Testis (tissue), 2 donors: ENCODE data around the gene EEIG1.

Experiments
- POLR2A ChIP-seq: fragments of 450-650 bp; IDR thresholded peaks from one replicate; pipeline ENCODE4 v1.6.1; 2017; ENCODE audit warnings: antibody characterized with exemption, mild to moderate bottlenecking, moderate library complexity
- TF ChIP-seq, protein P1 (sequence below), 3 experiments: fragments of 450-650 bp in 2 of 3; fragments of 200-600 bp in 1 of 3; sonication (generic) in 1 of 3; IDR thresholded peaks; one replicate each; pipeline ENCODE4 v1.5.1; 2016 to 2019; ENCODE audit warnings: antibody characterized with exemption in 3 of 3, mild to moderate bottlenecking in 2 of 3, moderate library complexity in 1 of 3

GRCh38 chr9:127987103-127987614 lies 6.4 kb upstream of the EEIG1 start:
- no peak for TF ChIP-seq POLR2A
- TF ChIP-seq, protein P1, sequence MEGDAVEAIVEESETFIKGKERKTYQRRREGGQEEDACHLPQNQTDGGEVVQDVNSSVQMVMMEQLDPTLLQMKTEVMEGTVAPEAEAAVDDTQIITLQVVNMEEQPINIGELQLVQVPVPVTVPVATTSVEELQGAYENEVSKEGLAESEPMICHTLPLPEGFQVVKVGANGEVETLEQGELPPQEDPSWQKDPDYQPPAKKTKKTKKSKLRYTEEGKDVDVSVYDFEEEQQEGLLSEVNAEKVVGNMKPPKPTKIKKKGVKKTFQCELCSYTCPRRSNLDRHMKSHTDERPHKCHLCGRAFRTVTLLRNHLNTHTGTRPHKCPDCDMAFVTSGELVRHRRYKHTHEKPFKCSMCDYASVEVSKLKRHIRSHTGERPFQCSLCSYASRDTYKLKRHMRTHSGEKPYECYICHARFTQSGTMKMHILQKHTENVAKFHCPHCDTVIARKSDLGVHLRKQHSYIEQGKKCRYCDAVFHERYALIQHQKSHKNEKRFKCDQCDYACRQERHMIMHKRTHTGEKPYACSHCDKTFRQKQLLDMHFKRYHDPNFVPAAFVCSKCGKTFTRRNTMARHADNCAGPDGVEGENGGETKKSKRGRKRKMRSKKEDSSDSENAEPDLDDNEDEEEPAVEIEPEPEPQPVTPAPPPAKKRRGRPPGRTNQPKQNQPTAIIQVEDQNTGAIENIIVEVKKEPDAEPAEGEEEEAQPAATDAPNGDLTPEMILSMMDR (IDR thresholded peaks at IDR 0.05), result no peak
